Keratinocyte (primary cell): Measurements from ENCODE around the gene DSCAML1. TPM values are rescaled to one million over a fixed set of nuclear protein-coding genes. Genes with fewer than 3 reads are reported as not detected.

Source experiments
- DNase-seq: peaks from one replicate; pipeline ENCODE4 v3.0.0-alpha.2; 2011; ENCODE audit warnings: low read depth, missing footprints, low spot score
- FAIRE-seq: peaks from 2 replicates; lab custom pipeline; 2011; peaks lifted over from hg19 to GRCh38; lab: Jason Lieb, UNC
- H2AFZ ChIP-seq: 2 replicates; pipeline ENCODE4 v1.6.0; 2012; ENCODE audit warnings: low read length, control low read depth, inconsistent platforms; ENCODE audit not compliant: control insufficient read depth
- H3K27ac ChIP-seq: 2 replicates; pipeline ENCODE4 v1.5.1; 2011; ENCODE audit warnings: low read length; ENCODE audit not compliant: control insufficient read depth, insufficient read depth
- H3K27me3 ChIP-seq: 3 replicates; pipeline ENCODE4 v1.6.0; 2011; ENCODE audit warnings: low read length; ENCODE audit not compliant: control insufficient read depth, insufficient read depth; ENCODE audit errors: extremely low read depth
- H3K36me3 ChIP-seq, 2 experiments: 2 replicates in 1 of 2; 3 replicates in 1 of 2; pipeline ENCODE4 v1.5.1; 2011; ENCODE audit warnings: low read length in 2 of 2, mild to moderate bottlenecking in 1 of 2; ENCODE audit not compliant: control insufficient read depth in 2 of 2, insufficient read depth in 2 of 2; ENCODE audit errors: extremely low read depth in 1 of 2
- H3K4me1 ChIP-seq: 3 replicates; pipeline ENCODE4 v1.5.1; 2011; ENCODE audit warnings: low read length; ENCODE audit not compliant: control insufficient read depth, insufficient read depth; ENCODE audit errors: extremely low read depth
- H3K4me2 ChIP-seq: 3 replicates; pipeline ENCODE4 v1.6.0; 2011; ENCODE audit warnings: low read depth, low read length; ENCODE audit not compliant: control insufficient read depth, insufficient read depth; ENCODE audit errors: extremely low read depth
- H3K4me3 ChIP-seq, 3 experiments: fragments of 200-600 bp in 1 of 3; sonication (generic) in 1 of 3; 2 replicates in 2 of 3; 3 replicates in 1 of 3; pipeline ENCODE4 v1.5.1; 2011 to 2016; ENCODE audit warnings: low read length in 3 of 3, mild to moderate bottlenecking in 3 of 3, control low read depth in 2 of 3, inconsistent platforms in 1 of 3, low read depth in 1 of 3, mixed read lengths in 1 of 3, mixed run types in 1 of 3, moderate library complexity in 1 of 3; ENCODE audit not compliant: control insufficient read depth in 2 of 3, insufficient read depth in 2 of 3; ENCODE audit errors: extremely low read depth in 1 of 3
- H3K79me2 ChIP-seq: 2 replicates; pipeline ENCODE4 v1.6.0; 2012; ENCODE audit warnings: low read length; ENCODE audit not compliant: control insufficient read depth, insufficient read depth
- H3K9ac ChIP-seq: 3 replicates; pipeline ENCODE4 v1.6.0; 2011; ENCODE audit warnings: low read length; ENCODE audit not compliant: control insufficient read depth, insufficient read depth; ENCODE audit errors: extremely low read depth
- H3K9me1 ChIP-seq: 3 replicates; pipeline ENCODE4 v1.6.0; 2011; ENCODE audit warnings: low read length; ENCODE audit not compliant: control insufficient read depth, insufficient read depth; ENCODE audit errors: extremely low read depth
- H3K9me3 ChIP-seq: 2 replicates; pipeline ENCODE4 v1.5.1; 2012; ENCODE audit warnings: low read depth, low read length; ENCODE audit not compliant: control insufficient read depth
- H4K20me1 ChIP-seq: 3 replicates; pipeline ENCODE4 v1.6.0; 2011; ENCODE audit warnings: low read length; ENCODE audit not compliant: control insufficient read depth, insufficient read depth; ENCODE audit errors: extremely low read depth
- CTCF ChIP-seq, 3 experiments: IDR thresholded peaks in 1 of 3; conservative IDR thresholded peaks in 1 of 3; optimal IDR thresholded peaks in 1 of 3; 2 replicates in 2 of 3; 3 replicates in 1 of 3; pipeline versions ENCODE3 to v1.5.1; 2011; ENCODE audit warnings: low read length in 3 of 3, mild to moderate bottlenecking in 3 of 3, moderate library complexity in 2 of 3, control low read depth in 1 of 3, inconsistent platforms in 1 of 3; ENCODE audit not compliant: insufficient read depth in 2 of 3; ENCODE audit errors: extremely low read depth in 1 of 3
- EZH2 ChIP-seq: IDR thresholded peaks from one replicate; pipeline ENCODE4 v1.6.1; 2012; ENCODE audit warnings: inconsistent platforms, mild to moderate bottlenecking, low read length, moderate library complexity
- dilution Hi-C: fragments of 300-500 bp; cut with MboI; formaldehyde crosslinking; loops from one replicate; pipeline ENCODE4 v1.7.0; 2020; ENCODE audit warnings: low sequenced_read_pairs; ENCODE audit not compliant: extremely low pct_ligation_motif_present
- polyA plus RNA-seq, 5 experiments: library from polyadenylated mRNA; depleted of rRNA in 3 of 5; stranded (reverse) in 3 of 5; stranded (forward) in 1 of 5; unstranded in 1 of 5; fragments of >200 nt; gene quantifications; 1 replicate in 1 of 5; 2 replicates in 3 of 5; 3 replicates in 1 of 5; pipeline versions ENCODE4 v1.2.1 to v1.2.3, GENCODE V29; 2011 to 2012; ENCODE audit warnings: missing spikeins in 2 of 5, low read depth in 1 of 5, low replicate concordance in 1 of 5

The DSCAML1 gene
- polyA plus RNA-seq, 1 donor (not counting 4 experiments of a cell fraction or from before 2014, with no cell fraction given), result not detected

GRCh38 chr11:117690484-117691217 lies 106.4 kb downstream of the DSCAML1 start:
- Histone ChIP-seq H3K27me3 (peaks cover 20% of the 10 kb centered on the region), H2AFZ (no peak overlapping the region), H3K9ac (no peak overlapping the region), H3K79me2 (no peaks in the 10 kb centered on the region), H3K27ac (no peak overlapping the region), H3K4me1 (no peaks in the 10 kb centered on the region), H3K36me3 (no peaks in the 10 kb centered on the region), H3K4me2 (no peak overlapping the region), H3K9me3 (no peaks in the 10 kb centered on the region), H3K9me1 (no peaks in the 10 kb centered on the region), H3K4me3 (no peak overlapping the region), H4K20me1 (no peaks in the 10 kb centered on the region)
- TF ChIP-seq EZH2 (no peak), CTCF (optimal IDR thresholded peaks at IDR 0.05 in 1 of 3, IDR thresholded peaks at IDR 0.05 in 1 of 3, conservative IDR thresholded peaks at IDR 0.05 in 1 of 3; ENCODE audit: extremely low read depth in 1 of 3, insufficient read depth in 2 of 3, low read length in 3 of 3) (no peak)
- DNase-seq (no peak), FAIRE-seq (no peak)
- dilution Hi-C loops, result no loop called here

GRCh38 chr11:117688255-117688797 lies 108.7 kb downstream of the DSCAML1 start:
- no peak overlapping the region for H3K27ac ChIP-seq
- H3K4me2 ChIP-seq, result no peak overlapping the region
- no peaks in the 10 kb centered on the region for H3K9me3 ChIP-seq
- H4K20me1 ChIP-seq, result no peaks in the 10 kb centered on the region
- H3K27me3 ChIP-seq, result peaks cover 23% of the 10 kb centered on the region
- dilution Hi-C loops, result no loop called here
- H3K4me3 ChIP-seq, result no peak overlapping the region
- H3K79me2 ChIP-seq, result no peaks in the 10 kb centered on the region
- no peaks in the 10 kb centered on the region for H3K4me1 ChIP-seq
- TF ChIP-seq CTCF (optimal IDR thresholded peaks at IDR 0.05 in 1 of 3, IDR thresholded peaks at IDR 0.05 in 1 of 3, conservative IDR thresholded peaks at IDR 0.05 in 1 of 3; ENCODE audit: extremely low read depth in 1 of 3, insufficient read depth in 2 of 3, low read length in 3 of 3), result no peak
- TF ChIP-seq EZH2, result no peak
- H3K36me3 ChIP-seq, result no peaks in the 10 kb centered on the region
- H3K9me1 ChIP-seq, result no peaks in the 10 kb centered on the region
- DNase-seq (no peak), FAIRE-seq (no peak)
- no peak overlapping the region for H2AFZ ChIP-seq
- no peak overlapping the region for H3K9ac ChIP-seq
